ENCODE results near the gene SH2D5.

The SH2D5 gene
- long read RNA-seq, donor 1: 0 reads
- long read RNA-seq, donor 2: 0 reads
- long read RNA-seq, donor 3: 0 reads
- long read RNA-seq, donor 4: 0 reads
- long read RNA-seq, donor 5: 0 reads
- long read RNA-seq, donor 6: 0 reads
- long read RNA-seq, donor 7: 0 reads
- long read RNA-seq, donor 8: 0 reads

DNA sequence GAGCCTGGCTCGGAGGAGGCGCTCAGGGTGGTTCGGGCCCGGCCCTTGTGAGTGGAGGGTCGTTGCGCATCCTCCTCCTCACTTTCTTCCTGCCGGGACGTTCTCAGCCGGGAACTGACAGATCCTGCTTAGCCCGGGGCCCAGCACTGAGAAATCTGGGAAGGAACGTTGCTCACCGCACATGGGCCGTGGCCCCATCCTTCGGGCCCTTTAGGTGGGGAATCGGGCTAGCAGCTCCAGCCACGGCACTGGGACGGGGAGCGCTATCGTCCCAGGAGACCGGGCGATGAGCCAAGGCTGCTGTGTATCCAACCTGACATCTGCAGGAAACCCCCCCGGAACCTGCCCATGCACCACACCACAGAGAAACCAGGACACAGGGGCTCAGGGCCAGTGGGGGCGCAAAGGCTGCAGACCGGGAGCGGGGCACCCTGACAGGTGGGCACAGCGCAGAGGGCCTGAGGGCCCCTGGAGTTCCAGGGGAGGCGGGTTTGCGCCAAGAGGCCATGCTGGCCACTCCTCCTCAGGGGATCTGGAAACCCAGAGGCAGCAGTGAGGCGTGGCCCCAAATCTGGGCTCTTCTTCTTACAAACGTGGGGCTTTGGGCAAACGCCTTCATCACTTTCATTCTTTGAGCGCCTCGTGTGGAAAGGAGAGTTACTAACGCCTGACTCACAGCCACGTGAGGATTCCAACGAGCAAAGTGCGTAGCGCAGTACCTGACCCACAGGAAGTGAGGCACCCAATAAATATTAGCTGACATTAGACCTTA is at the start of gene SH2D5:
TSS of gene SH2D5 (minus strand) at position 116 of the 772 bp plus-strand sequence. CDS start 4,659 bp downstream, outside the sequence.
- peak; percentile 66 for DNase-seq

DNA sequence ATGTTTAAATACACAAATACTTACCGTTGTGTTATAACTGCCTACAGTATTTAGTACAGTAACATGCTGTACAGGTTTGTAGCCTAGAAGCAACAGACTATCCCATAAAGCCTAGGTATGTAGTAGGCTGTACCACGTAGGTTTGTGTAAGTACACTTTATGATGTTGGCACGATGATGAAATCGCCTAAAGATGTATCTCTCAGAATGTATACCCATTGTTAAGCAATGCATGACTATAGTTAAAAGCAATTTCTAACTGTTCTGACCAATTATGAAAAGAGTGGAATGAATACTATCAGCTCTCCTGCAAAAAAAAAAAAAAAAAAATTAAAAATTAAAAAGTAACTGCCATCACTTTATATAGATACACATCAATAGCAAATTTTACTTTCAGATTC is 43.2 kb upstream of the SH2D5 start:
- no peak for DNase-seq

DNA sequence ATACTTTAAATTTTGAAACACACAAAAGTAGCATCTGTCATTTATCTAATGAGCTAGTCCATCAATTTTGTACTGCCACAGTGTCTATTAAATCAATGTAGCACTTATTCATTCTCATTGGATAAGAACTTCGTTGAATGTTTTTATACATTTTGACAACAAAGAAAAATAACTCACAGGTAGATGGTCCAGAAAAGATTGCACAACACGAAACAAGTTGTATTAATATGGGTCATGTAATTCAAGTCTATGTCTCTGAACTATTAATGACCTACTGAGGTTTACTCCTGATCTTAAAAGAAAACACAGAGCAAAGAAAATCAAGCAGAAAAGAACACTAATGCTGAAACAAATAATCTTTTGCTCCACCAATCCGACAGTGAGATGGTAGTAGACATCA is 39.3 kb upstream of the SH2D5 start:
- no peak for DNase-seq

DNA sequence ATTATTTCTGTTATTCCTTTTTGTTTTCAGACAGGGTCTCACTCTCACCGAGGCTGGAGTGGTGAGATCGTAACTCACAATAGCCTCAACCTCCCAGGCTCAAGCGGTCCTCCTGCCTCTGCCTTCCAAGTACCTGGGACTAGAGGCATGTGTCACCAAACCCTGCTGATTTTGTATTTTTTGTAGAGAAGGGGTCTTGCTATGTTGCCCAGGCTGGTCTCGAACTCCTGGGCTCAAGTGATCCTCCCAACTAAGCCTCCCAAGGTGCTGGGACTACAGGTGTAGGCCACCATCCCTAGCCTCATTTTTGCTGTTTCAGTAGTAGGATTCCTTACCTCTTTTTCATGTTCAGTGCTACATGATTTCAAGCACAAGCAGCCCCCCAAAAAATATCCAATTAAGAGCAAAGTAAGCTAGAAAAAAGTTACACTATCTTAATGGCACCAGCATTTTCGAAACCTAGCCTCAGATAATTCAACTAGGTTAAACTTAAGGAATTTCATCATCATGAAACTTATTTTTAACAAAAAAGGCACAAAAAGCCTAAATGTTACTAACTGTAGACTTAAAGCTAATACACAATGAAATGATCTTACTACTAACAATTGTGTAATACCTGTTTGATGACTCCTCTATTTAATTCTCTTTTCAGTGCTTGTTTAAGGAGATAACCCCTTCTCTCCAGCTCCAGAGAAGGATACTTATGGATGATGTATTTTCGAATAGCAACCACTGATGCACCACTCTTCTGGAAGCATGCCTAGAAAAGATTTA is 38.0 kb upstream of the SH2D5 start:
- no peak for DNase-seq

DNA sequence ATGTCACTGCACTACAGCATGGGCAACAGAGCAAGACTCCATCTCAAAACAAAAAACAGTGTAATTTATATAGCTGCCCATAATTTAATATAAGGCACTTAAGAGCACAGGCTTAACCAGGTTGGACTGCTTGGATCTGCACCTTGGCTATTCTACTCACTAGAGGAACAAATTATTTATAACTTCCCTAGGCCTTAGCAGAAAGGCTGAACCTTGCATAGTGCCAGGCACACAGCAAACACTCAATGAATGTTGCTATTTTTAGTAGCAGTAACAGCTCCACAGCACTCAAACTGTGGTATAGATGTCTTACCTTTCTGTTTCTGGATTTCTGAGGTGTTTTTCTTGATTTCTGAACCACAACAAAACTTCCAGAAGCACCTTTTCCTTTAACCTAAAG is 34.8 kb upstream of the SH2D5 start:
- no peak for DNase-seq

DNA sequence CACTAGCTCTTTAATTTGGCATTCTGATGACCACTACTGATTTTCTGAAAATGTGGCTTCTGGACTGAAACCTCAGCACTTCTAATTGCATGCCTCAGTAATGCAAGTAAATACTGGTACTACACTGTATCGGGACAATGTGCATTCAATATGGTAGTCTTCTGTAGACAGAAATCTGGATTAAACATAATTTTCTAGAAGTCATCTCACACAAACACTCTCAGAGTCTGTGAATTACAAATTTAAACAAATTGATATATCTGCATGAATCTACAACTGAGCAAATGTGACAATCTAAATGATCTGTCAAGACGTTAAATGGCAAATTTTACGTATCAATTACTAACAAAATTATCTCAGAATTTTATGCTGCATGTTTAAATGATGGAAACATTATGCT is 30.9 kb upstream of the SH2D5 start:
- no peak for DNase-seq

DNA sequence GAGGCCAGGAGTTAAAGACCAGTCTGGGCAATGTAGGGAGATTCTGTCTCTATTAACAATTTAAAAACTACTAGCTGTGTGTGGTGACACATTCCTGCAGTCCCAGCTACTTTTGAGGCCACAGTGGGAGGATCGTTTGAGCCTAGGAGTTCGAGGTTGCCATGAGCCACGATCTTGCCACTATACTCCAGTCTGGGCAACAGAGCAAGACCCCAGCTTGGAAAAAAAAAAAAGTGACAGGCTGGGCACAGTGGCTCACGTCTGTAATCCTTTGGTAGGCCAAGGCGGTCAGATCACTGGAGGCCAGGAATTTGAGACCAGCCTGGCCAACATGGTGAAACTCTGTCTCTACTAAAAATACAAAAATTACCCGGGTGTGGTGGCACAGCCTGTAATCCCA is 27.8 kb upstream of the SH2D5 start:
- no peak for DNase-seq

DNA sequence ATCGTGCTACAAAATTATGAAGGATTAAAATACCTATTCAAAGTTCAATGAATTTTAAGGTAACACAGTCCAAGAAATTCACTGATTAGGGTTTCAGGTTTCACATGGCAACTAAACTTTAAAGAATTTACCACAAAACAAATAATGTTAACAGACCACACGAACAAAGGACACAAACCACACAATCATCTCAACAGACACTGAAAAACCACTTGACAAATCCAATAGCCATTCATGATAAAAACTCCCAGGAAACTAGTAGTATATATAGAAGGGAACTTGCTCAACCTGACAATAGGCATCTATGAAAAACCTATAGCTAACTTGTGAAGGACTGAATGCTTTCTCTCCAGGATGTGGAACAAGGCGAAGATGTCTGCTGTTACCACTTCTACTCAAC is 21.1 kb upstream of the SH2D5 start:
- DNase-seq: no peak

DNA sequence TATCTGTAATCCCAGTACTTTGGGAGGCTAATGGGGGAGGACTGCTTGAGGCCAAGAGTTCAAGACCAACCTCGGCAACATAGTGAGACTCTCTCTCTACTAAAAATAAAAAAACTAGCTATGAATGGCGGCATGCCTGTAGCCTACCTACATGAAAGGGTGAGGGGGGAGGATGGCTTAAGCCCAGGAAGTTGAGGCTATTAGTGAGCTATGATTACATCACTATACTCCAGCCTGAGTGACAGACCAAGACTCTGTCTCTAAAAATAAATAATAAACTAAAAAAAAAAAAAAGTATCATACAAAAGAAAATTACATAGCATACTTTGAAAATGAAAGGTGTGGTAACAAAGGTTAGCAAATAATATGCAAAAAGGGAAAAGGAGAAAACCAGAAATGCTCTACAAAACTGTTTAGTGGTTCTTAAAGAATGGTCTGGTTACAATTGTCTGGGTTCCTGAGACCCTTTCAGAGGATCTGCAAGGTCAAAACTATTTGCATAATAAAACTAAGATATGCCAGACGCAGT is 19.0 kb upstream of the SH2D5 start:
- DNase-seq: no peak

DNA sequence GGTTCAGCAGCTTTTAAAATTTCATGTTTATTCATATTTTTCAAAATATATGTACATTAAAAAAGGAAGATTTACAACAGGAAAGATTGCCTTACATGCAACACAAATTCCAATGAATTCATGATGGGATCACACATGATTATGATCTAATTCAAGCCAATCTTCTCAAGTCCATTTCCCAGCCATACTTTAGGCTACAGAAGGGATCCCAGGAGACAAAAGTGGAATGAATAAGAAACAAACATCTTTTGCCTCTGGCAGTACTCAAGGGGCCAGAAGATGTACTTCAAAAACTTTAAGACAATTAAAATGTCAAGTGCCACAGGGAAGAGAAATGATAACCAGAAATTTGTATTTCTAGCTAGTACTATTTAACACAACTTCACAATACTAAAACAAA is 10.2 kb upstream of the SH2D5 start:
- no peak for DNase-seq

DNA sequence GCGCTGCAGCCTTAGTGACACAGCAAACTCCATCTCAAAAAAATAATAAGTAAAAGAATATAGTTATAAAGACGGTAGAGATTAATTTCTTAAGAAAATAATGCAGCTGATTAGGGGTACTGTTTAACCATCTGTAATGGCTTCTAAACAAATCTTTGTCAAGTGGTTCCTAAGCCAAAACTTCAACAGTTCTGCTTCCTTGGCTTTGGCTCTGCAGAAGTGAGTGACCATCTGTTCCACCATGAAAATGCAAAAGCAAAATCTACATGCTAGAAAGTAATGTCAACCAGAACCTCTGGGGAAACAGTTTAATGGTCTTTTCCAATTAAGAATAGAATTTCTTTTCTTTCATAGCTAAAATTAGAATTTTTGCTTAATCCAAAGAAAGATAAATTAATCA is 8.3 kb upstream of the SH2D5 start:
- DNase-seq: no peak

DNA sequence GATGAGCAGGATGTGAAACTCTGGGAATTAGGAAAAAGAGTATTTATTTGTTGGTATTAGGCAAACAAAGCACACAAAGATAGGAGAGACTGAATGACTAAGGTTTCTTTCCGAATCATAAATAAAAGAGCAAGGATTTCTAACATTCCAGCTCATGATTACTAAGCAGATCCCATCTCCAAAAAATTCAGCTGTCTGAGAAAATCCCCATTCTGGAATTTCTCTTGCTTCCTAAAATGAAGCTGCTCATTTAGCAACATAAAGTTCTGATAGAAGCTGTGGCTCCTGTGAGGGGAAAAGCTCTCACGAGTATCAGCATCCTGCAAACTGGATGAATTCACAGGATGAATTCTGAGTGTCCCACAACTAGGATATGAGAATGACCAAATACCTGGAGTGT is 6.7 kb upstream of the SH2D5 start:
- DNase-seq: no peak

DNA sequence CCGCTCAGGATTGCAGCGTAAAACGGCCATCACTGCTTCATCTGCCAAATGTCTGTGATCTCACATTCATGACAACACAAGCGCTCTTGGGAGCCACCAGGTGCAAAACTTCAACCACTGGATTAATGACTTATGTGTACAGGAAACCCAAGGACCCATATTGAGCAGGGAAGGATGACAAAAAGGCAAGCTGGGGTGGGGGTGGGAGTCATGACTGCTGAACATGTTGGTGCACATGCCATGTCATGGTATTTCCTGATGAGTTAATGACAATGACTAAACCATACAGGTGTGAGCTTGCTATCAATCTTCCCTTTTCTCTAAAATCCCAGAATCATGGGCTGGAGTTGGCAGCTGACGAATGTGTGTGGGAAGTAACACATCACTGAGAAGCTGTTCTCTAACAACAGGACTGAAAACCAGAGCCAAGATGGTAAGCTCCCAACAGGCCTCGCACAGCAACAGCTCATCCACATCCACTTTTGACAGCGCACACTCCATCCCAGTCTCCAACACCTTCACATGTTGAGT is 3.1 kb upstream of the SH2D5 start:
- no peak for DNase-seq

DNA sequence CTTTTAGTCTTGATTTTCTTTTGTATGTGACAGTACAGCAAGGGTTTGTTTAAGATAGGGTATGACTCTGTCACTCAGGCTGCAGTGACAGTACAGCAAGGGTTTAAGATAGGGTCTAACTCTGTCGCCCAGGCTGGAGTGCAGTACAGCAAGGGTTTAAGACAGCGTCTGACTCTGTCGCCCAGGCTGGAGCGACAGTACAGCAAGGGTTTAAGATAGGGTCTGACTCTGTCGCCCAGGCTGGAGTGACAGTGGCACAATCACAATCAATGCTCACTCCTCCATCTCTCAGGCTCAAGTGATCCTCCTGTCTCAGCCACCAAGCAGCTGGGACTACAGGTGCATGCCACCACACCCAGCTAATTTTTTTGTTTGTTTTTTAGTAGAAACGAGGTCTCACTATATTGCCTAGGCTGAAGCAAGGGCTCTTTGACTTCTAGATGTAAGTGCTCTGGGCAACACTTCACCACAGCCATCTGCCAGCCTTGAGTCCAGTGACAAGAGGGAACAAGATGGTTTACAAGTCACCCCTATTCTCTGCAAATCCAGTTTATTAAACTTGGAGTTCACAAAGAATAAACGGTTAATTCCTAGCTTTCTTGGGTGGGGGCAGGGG is 965 bp upstream of the SH2D5 start:
- DNase-seq: no peak

DNA sequence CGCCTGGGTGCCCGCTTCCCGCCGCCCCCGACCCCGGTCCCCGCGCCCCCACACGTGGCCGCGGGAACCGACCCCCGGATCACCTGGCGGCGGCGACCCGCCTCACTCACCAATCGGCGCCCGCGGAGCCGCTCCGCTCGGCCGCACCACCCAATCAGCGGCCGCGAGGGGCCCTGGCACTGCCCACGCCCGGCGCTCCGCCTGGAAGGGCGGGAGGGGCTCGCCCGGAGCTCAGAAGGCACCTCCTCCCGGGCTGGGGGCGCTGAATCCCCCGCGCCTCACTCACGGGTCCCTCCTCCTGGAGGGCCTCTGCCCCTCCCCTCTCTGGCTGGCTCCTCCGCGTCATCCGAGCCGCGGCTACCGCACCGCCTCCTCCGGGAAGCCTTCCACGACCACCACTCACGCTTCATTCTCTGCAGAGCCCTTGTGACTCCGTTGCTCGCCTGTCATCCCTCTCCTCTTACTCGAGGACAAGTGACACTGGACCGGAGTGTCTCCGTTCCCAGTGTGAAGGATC is 374 bp downstream of the SH2D5 start:
- peak; percentile 72 for DNase-seq

DNA sequence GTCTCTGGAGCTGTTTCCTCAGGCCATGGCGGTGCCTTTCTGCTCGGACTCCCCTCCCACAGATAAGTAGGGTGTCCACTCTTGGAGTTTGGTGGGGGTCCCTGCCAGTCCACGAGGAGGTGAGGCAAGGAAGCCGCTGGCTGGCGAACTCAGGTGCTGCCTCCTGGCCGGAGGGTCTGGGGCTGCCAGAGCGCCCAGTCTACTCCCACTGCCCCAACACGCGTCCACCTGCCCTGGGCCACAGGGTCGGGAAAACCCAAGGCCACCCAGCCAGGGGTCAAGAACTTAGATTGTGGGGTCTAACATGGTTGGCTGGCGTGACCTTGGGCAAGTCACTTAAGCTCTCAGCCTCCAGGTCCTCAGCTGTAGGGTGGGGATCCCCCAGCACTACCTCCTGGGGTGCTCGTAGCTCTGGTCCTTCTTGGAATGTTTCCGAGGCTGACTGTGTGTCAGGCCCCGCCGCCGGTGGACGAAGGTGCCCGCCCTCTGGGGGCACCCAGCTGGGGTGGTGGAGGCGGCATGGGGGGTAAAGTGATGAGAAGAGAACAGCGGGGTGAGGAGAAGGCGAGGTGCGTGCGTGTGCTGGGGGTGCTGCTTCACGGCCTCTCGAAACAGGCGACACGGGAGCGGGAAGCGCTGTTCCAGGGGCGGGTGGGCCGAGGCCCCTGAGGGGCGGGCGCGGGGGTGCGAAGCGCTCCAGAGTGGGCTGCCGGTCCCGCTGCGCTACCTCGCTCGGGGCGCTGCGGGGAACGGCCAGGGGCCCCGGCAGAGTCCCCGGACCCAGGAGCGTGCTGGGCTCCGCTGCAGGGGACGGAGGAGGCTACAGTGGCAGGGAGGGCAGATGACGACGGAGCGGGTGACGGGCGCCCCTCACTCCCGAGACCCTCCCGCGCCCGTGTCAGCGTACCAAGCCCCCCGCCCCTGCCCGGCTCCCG is 1.2 kb downstream of the SH2D5 start:
- DNase-seq: peak; percentile 45

DNA sequence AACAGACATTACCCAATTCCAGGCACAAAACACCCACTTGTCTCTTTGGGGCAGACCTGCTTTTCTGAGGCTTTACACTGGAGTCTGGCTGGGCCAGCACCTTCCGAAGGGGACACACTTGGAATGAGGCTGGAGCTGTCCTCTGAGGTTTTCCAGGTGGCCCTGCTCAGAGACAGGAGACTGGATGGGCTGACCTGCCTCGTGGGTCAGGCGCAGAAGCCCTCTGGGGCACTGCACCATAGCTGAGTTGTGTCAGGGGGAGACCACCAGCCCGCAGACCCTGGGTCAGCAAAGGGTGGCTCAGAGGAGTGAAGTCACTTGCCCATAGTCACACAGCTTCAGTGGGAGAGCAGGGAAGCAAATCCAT is 1.8 kb downstream of the SH2D5 start:
- no peak for DNase-seq

DNA sequence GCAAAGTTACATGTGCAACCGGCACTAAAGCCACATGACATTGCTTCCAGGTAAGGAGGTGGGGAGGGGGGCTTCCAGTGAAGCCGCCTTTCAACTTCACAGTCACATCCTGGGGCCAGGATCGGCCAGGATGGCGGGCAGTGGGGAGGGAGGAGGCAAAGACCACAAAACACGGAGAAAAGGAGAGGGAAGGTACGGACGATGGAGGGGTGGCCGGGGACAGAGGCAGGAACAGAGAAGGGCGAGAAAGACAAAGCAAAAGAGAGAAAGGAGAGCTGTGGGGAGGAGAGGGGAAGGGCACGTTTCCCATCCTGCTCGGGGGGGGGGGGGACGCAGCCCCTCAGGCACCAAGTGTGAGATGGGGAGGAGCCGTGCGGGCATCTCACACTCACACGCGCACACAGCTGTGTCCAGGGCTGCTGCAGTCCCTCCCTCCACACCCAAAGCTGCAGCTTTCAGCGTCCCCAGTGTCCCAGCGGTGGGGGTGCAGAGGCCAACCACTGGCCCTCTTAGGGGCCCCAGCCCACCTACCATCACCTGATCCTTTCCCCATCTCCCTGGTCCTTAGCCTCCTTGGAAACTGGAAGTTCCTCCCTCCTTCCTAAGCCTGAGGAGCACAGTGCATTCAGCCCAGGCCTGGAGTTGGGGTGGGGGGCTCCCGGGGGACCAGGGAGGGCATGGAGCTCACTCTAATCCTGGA is 2.4 kb downstream of the SH2D5 start:
- DNase-seq: no peak

DNA sequence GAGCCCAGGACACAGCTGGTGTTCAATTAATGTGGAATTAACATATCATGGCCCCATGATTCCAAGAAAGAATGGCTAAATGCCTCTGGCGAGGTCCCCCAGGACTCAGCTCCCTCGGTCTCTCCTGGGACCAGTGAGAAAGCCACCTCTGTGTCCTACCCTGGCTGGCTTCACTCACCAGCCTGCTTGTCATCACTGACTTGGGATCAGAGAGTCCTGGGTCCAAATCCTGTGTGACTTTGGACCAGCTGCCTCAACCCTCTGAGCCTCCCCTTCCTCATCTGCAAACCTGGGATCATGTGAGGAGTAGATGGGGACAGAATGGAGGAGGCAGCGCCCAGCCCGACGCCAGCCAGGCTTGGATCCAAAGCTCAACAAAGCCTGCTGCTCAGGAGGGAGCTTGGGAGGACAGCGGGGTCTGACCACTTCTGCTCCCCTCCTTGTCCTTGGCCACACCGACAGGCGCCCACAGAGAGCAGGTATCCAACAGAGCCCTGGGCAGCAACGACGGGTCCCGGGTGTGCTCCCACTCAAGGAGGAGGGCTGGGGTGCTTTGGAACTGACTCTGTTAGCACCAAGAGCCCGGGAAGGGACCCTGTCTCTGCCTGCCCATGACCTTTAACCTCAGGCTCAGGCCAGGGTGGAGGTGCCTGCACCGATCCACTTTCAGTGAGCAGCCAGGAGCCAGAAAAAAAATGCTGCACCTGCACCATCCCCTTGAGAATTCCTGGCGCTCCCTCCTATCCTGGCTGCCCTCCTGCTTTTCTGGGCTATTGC is 3.2 kb downstream of the SH2D5 start:
- no peak for DNase-seq
